B cell (primary cell): Measurements from ENCODE around the gene FAM78B. TPM values are rescaled to one million over a fixed set of nuclear protein-coding genes. Genes with fewer than 3 reads are reported as not detected.

Source experiments
- ATAC-seq: fragments of 200-7000 bp; cut with Tn5 transposase; one replicate; pipeline ENCODE4 v1.10.0; 2021; ENCODE audit warnings: low read depth, mild to moderate bottlenecking, moderate number of reproducible peaks, moderate library complexity
- CTCF ChIA-PET: fragments of 350-600 bp; sonication (Branson Sonifier 250); formaldehyde crosslinking; loops from one replicate; lab custom pipeline; 2021; ENCODE audit warnings: antibody characterized with exemption, inconsistent platforms; lab: Charles Lee
- POLR2A ChIA-PET: fragments of 350-600 bp; sonication (Branson Sonifier 250); formaldehyde crosslinking; loops from one replicate; lab custom pipeline; 2021; ENCODE audit warnings: antibody characterized with exemption; lab: Charles Lee
- DNase-seq: peaks from one replicate; pipeline ENCODE4 v3.0.0; 2013
- H2AFZ ChIP-seq: 2 replicates; pipeline ENCODE4 v1.6.1; 2012; ENCODE audit warnings: mild to moderate bottlenecking, low read depth, low read length; ENCODE audit not compliant: insufficient read depth, poor library complexity, severe bottlenecking
- H3K27ac ChIP-seq, 2 donors: 1 replicate in 1 of 2; 2 replicates in 1 of 2; pipeline ENCODE4 v1.5.1; 2012 to 2013; ENCODE audit warnings: low read length in 2 of 2, mild to moderate bottlenecking in 2 of 2, moderate library complexity in 1 of 2
- H3K27me3 ChIP-seq, 4 experiments: fragments of 200-600 bp in 1 of 4; sonication (generic) in 1 of 4; replicated peaks in 1 of 4; 1 replicate in 2 of 4; 2 replicates in 2 of 4; pipeline versions ENCODE4 v1.6.1 to v1.7.0; 2013 to 2016; ENCODE audit warnings: low read length in 3 of 4, mild to moderate bottlenecking in 2 of 4, mixed read lengths in 1 of 4, moderate library complexity in 1 of 4; ENCODE audit not compliant: insufficient read depth in 4 of 4, control insufficient read depth in 3 of 4; ENCODE audit errors: control extremely low read depth in 1 of 4
- H3K36me3 ChIP-seq, 2 experiments: replicated peaks in 1 of 2; 1 replicate in 1 of 2; 2 replicates in 1 of 2; pipeline versions ENCODE4 v1.6.1 to v1.7.1; 2013; ENCODE audit warnings: low read length in 1 of 2; ENCODE audit not compliant: insufficient read depth in 2 of 2, control insufficient read depth in 1 of 2; ENCODE audit errors: control extremely low read depth in 1 of 2, extremely low read depth in 1 of 2
- H3K4me1 ChIP-seq, 2 donors: fragments of 200-600 bp in 1 of 2; sonication (generic) in 1 of 2; 1 replicate in 1 of 2; 2 replicates in 1 of 2; pipeline versions ENCODE4 v1.5.1 to v1.6.1; 2013 to 2017; ENCODE audit warnings: low read length in 2 of 2; ENCODE audit not compliant: control insufficient read depth in 2 of 2, insufficient read depth in 2 of 2
- H3K4me2 ChIP-seq: replicated peaks from 2 replicates; pipeline ENCODE3; 2012; ENCODE audit warnings: mild to moderate bottlenecking, low read depth, low read length; ENCODE audit not compliant: poor library complexity, severe bottlenecking
- H3K4me3 ChIP-seq, 5 experiments: fragments of 200-600 bp in 1 of 5; sonication (generic) in 1 of 5; 1 replicate in 3 of 5; 2 replicates in 2 of 5; pipeline versions ENCODE4 v1.5.1 to v1.7.0; 2011 to 2016; ENCODE audit warnings: low read length in 4 of 5, mild to moderate bottlenecking in 4 of 5, low read depth in 2 of 5, control low read depth in 1 of 5, moderate library complexity in 1 of 5; ENCODE audit not compliant: insufficient read depth in 1 of 5; ENCODE audit errors: control extremely low read depth in 1 of 5, extremely low read depth in 1 of 5
- H3K79me2 ChIP-seq: fragments of 200-600 bp; sonication (generic); one replicate; pipeline ENCODE4 v1.6.0; 2016; ENCODE audit warnings: low read length; ENCODE audit not compliant: control insufficient read depth, insufficient read depth
- H3K9ac ChIP-seq: fragments of 200-600 bp; sonication (generic); 2 replicates; pipeline ENCODE4 v1.6.1; 2017; ENCODE audit warnings: mild to moderate bottlenecking, low read length, moderate library complexity
- H3K9me3 ChIP-seq, 3 donors: one replicate each; pipeline versions ENCODE4 v1.6.1 to v1.7.1; 2013; ENCODE audit warnings: low read length in 2 of 3; ENCODE audit not compliant: control insufficient read depth in 2 of 3, insufficient read depth in 1 of 3; ENCODE audit errors: control extremely low read depth in 1 of 3
- H4K20me1 ChIP-seq: 2 replicates; pipeline ENCODE4 v1.6.0; 2012; ENCODE audit warnings: mild to moderate bottlenecking, low read length; ENCODE audit not compliant: insufficient read depth, control insufficient read depth, poor library complexity, severe bottlenecking
- H3K27ac Mint-ChIP-seq: one replicate; pipeline ENCODE4 v1.8.0; 2021; ENCODE audit warnings: mixed read lengths
- H3K27me3 Mint-ChIP-seq: one replicate; pipeline ENCODE4 v1.8.0; 2021; ENCODE audit warnings: mixed read lengths
- H3K4me1 Mint-ChIP-seq: one replicate; pipeline ENCODE4 v1.8.0; 2021; ENCODE audit warnings: mixed read lengths
- H3K4me3 Mint-ChIP-seq: one replicate; pipeline ENCODE4 v1.8.0; 2021; ENCODE audit warnings: mixed read lengths
- H3K9me3 Mint-ChIP-seq: one replicate; pipeline ENCODE4 v1.8.0; 2022; ENCODE audit warnings: mixed read lengths; ENCODE audit not compliant: insufficient read depth
- CTCF ChIP-seq: fragments of 200-600 bp; IDR thresholded peaks from one replicate; pipeline ENCODE4 v1.8.0; 2022; ENCODE audit warnings: antibody characterized with exemption, mild to moderate bottlenecking
- EZH2 ChIP-seq: IDR thresholded peaks from 2 replicates; pipeline ENCODE4 v1.6.1; 2012; ENCODE audit warnings: borderline replicate concordance, low read depth, mild to moderate bottlenecking, moderate library complexity, low read length; ENCODE audit not compliant: insufficient read depth, poor library complexity, severe bottlenecking
- WGBS: methylation state at CpG from one replicate; pipeline ENCODE4 v1.1.5; 2013; ENCODE audit warnings: missing lambda C conversion rate; ENCODE audit not compliant: insufficient coverage; 5-methylcytosine and 5-hydroxymethylcytosine counted together
- intact Hi-C: fragments of 100-400 bp; cut with micrococcal nuclease; formaldehyde crosslinking; loops from one replicate; pipeline ENCODE4 v1.10.0; 2022
- polyA plus RNA-seq: library from polyadenylated mRNA; depleted of rRNA; stranded (reverse); fragments of >200 nt; gene quantifications from 2 replicates; pipeline ENCODE4 v1.2.3, GENCODE V29; 2012
- total RNA-seq, 2 donors: library from RNA; stranded (reverse); fragments of 120-200 nt in 1 of 2; gene quantifications; 1 replicate in 1 of 2; 2 replicates in 1 of 2; pipeline versions ENCODE4 v1.2.3 to v1.2.4, GENCODE V29; 2013 to 2022

Gene FAM78B
- total and polyA plus RNA-seq, 2 donors (not counting 1 experiment from before 2014, with no cell fraction given): 0.22 to 0.81 TPM

- Histone ChIP-seq H3K4me1 (no peaks in the 10 kb centered on the region), H3K9me3 (no peaks in the 10 kb centered on the region), H3K79me2 (no peaks in the 10 kb centered on the region), H3K27me3 (peaks cover 0 to 3% (median 0%) of the 10 kb centered on the region in 4 experiments), H3K36me3 (no peaks in the 10 kb centered on the region), H4K20me1 (no peaks in the 10 kb centered on the region), H3K9ac (no peak overlapping the region), H3K4me3 (no peak overlapping the region), H2AFZ (no peak overlapping the region), H3K4me2 (no peak overlapping the region), H3K27ac (no peak overlapping the region)
- ATAC-seq: no peak
- CTCF ChIA-PET: no interaction called here
- DNase-seq: no peak
- H3K4me1 Mint-ChIP-seq: no peaks in the 10 kb centered on the region
- TF ChIP-seq EZH2 (no peak), CTCF (no peak)
- H3K27me3 Mint-ChIP-seq: peaks cover 33% of the 10 kb centered on the region
- H3K27ac Mint-ChIP-seq: no peak overlapping the region
- no peaks in the 10 kb centered on the region for H3K9me3 Mint-ChIP-seq
- intact Hi-C loops: no loop called here
- no peak overlapping the region for H3K4me3 Mint-ChIP-seq
- 40% methylated on average over 1 of the region's 2 CpGs for WGBS
- POLR2A ChIA-PET: no interaction called here
Measured at GRCh38 chr1:166182281-166182680, 15.5 kb upstream of the FAM78B start.

- no peak for DNase-seq
- no peaks in the 10 kb centered on the region for H3K9me3 Mint-ChIP-seq
- Histone ChIP-seq H3K4me2 (no peak overlapping the region), H3K27ac (no peak overlapping the region), H4K20me1 (no peaks in the 10 kb centered on the region), H3K36me3 (no peaks in the 10 kb centered on the region), H3K79me2 (no peaks in the 10 kb centered on the region), H3K9ac (no peak overlapping the region), H3K9me3 (no peaks in the 10 kb centered on the region), H2AFZ (no peak overlapping the region), H3K4me1 (no peaks in the 10 kb centered on the region), H3K27me3 (peaks cover 0 to 2% (median 0%) of the 10 kb centered on the region in 4 experiments), H3K4me3 (no peak overlapping the region)
- H3K4me3 Mint-ChIP-seq: no peak overlapping the region
- ChIA-PET POLR2A (no interaction called here), CTCF (no interaction called here)
- H3K27ac Mint-ChIP-seq: no peak overlapping the region
- H3K27me3 Mint-ChIP-seq: peaks cover 20% of the 10 kb centered on the region
- TF ChIP-seq EZH2 (no peak), CTCF (no peak)
- no peaks in the 10 kb centered on the region for H3K4me1 Mint-ChIP-seq
- no peak for ATAC-seq
- 80% methylated on average over 1 of the region's 2 CpGs for WGBS
- intact Hi-C loops: no loop called here
Measured at GRCh38 chr1:166176416-166176815, 9.6 kb upstream of the FAM78B start.
